Natural killer cell (primary cell): ENCODE results near the gene TMEM229A. TPM values are rescaled to one million over a fixed set of nuclear protein-coding genes. Genes with fewer than 3 reads are reported as not detected.
"Not testable (repeated sequence)": the region's sequence is repeated elsewhere in the genome, so short reads cannot be mapped to it uniquely, and the experiment has no call there.

Source experiments
- ATAC-seq, 3 donors: fragments of 150-1000 bp in 2 of 3; fragments of 200-7000 bp in 1 of 3; cut with Tn5 transposase; 1 replicate in 1 of 3; 2 replicates in 2 of 3; pipeline ENCODE4 v1.10.0; 2021; ENCODE audit warnings: mild to moderate bottlenecking in 2 of 3, moderate library complexity in 2 of 3
- DNase-seq, 2 donors: peaks; one replicate each; pipeline versions ENCODE4 v3.0.0 to v3.0.0-alpha.2; 2013 to 2021; ENCODE audit warnings: mixed read lengths in 1 of 2
- H3K27ac ChIP-seq: one replicate; pipeline ENCODE4 v1.5.1; 2013; ENCODE audit warnings: mild to moderate bottlenecking, low read length
- H3K27me3 ChIP-seq: one replicate; pipeline ENCODE4 v1.6.1; 2013; ENCODE audit warnings: low read length; ENCODE audit not compliant: control insufficient read depth, insufficient read depth
- H3K36me3 ChIP-seq: one replicate; pipeline ENCODE4 v1.6.1; 2013; ENCODE audit warnings: low read length; ENCODE audit not compliant: control insufficient read depth, insufficient read depth
- H3K4me1 ChIP-seq: one replicate; pipeline ENCODE4 v1.6.1; 2013; ENCODE audit warnings: low read length; ENCODE audit not compliant: control insufficient read depth, insufficient read depth
- H3K4me3 ChIP-seq: one replicate; pipeline ENCODE4 v1.5.1; 2013; ENCODE audit warnings: low read length
- H3K9me3 ChIP-seq: one replicate; pipeline ENCODE4 v1.6.1; 2013; ENCODE audit warnings: low read length; ENCODE audit not compliant: control insufficient read depth, insufficient read depth
- H3K27ac Mint-ChIP-seq, 2 donors: one replicate each; pipeline ENCODE4 v1.8.0; 2022; ENCODE audit warnings: mild to moderate bottlenecking in 2 of 2, mixed read lengths in 2 of 2, moderate library complexity in 1 of 2
- H3K27me3 Mint-ChIP-seq, 2 donors: one replicate each; pipeline ENCODE4 v1.8.0; 2022; ENCODE audit warnings: low read depth in 2 of 2, mixed read lengths in 2 of 2
- H3K36me3 Mint-ChIP-seq: one replicate; pipeline ENCODE4 v1.8.0; 2022; ENCODE audit warnings: mixed read lengths
- H3K4me1 Mint-ChIP-seq, 2 donors: one replicate each; pipeline ENCODE4 v1.8.0; 2022; ENCODE audit warnings: mixed read lengths in 2 of 2
- H3K4me3 Mint-ChIP-seq: one replicate; pipeline ENCODE4 v1.8.0; 2022; ENCODE audit warnings: mild to moderate bottlenecking, moderate library complexity, mixed read lengths
- H3K9me3 Mint-ChIP-seq, 2 donors: one replicate each; pipeline ENCODE4 v1.8.0; 2022; ENCODE audit warnings: mixed read lengths in 2 of 2
- WGBS: methylation state at CpG from one replicate; pipeline ENCODE4 v1.1.7; 2013; ENCODE audit warnings: missing lambda C conversion rate; ENCODE audit not compliant: insufficient coverage; 5-methylcytosine and 5-hydroxymethylcytosine counted together
- intact Hi-C: fragments of 100-400 bp; cut with micrococcal nuclease; formaldehyde crosslinking; loops from one replicate; pipeline ENCODE4 v1.14.2; 2022
- total RNA-seq, 4 donors: library from RNA; stranded (reverse); fragments of 120-200 nt in 1 of 4; gene quantifications; one replicate each; pipeline versions ENCODE4 v1.2.3 to v1.2.4, GENCODE V29; 2013 to 2022
- TF ChIP-seq, protein P1 (sequence below): fragments of 200-600 bp; IDR thresholded peaks from one replicate; pipeline ENCODE4 v1.8.0; 2022; ENCODE audit warnings: antibody characterized with exemption

The TMEM229A gene
- total RNA-seq, 3 donors from 2014 or later (not counting 1 experiment from before 2014, with no cell fraction given) = not detected

DNA sequence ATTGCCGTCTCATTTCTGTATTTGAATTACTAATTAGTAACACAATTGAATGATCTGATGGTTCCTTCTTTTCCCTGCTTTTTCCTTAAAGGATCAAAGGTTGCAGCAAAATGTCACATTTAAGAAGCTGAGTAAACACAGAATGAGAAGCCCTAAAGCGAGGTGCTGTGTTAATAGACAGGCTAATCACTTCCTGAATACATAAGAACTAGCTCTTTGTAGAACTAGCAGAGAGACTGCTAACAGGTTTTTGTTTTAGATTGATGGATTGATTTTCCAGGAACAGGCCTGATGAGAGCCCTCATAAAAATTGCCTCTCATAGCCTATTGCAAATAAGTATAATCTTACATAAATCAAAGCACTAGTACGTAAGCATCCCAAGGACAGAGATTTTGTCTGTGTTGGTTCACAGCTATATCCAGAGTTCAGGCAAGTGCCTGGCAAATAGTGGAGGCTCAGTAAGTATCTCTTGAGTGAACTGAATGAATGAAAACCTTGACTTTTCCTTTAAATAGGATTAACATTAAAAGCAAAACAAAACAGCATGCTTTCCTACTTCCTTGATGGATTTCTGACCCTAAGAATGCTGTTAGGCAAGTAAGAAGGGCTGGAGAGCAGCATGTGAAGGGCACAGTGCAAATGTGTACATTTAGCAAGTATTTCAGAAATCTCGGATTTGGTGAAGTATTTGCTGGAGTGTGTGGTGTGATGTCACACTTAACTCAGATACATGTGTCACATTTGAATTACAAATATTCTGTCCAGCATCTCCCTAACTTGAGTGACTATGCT is 3.3 kb downstream of the TMEM229A start:
- no peak overlapping the region for H3K27ac ChIP-seq
- WGBS = 89% methylated on average over 3 of the region's 4 CpGs
- peaks cover 21 to 40% of the 10 kb centered on the region in 2 donors for H3K27me3 Mint-ChIP-seq
- H3K9me3 Mint-ChIP-seq = peaks cover 0 to 2% of the 10 kb centered on the region in 2 donors
- ATAC-seq = no peak
- peaks cover 0 to 5% of the 10 kb centered on the region in 2 donors for H3K4me1 Mint-ChIP-seq
- intact Hi-C loops = no loop called here
- no peaks in the 10 kb centered on the region for H3K36me3 ChIP-seq
- no peak for DNase-seq
- H3K4me1 ChIP-seq = no peaks in the 10 kb centered on the region
- no peaks in the 10 kb centered on the region for H3K9me3 ChIP-seq
- TF ChIP-seq, protein P1, sequence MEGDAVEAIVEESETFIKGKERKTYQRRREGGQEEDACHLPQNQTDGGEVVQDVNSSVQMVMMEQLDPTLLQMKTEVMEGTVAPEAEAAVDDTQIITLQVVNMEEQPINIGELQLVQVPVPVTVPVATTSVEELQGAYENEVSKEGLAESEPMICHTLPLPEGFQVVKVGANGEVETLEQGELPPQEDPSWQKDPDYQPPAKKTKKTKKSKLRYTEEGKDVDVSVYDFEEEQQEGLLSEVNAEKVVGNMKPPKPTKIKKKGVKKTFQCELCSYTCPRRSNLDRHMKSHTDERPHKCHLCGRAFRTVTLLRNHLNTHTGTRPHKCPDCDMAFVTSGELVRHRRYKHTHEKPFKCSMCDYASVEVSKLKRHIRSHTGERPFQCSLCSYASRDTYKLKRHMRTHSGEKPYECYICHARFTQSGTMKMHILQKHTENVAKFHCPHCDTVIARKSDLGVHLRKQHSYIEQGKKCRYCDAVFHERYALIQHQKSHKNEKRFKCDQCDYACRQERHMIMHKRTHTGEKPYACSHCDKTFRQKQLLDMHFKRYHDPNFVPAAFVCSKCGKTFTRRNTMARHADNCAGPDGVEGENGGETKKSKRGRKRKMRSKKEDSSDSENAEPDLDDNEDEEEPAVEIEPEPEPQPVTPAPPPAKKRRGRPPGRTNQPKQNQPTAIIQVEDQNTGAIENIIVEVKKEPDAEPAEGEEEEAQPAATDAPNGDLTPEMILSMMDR = no peak
- no peak overlapping the region for H3K4me3 Mint-ChIP-seq
- no peak overlapping the region for H3K27ac Mint-ChIP-seq
- no peaks in the 10 kb centered on the region for H3K36me3 Mint-ChIP-seq
- no peak overlapping the region for H3K4me3 ChIP-seq
- peaks cover 22% of the 10 kb centered on the region for H3K27me3 ChIP-seq

DNA sequence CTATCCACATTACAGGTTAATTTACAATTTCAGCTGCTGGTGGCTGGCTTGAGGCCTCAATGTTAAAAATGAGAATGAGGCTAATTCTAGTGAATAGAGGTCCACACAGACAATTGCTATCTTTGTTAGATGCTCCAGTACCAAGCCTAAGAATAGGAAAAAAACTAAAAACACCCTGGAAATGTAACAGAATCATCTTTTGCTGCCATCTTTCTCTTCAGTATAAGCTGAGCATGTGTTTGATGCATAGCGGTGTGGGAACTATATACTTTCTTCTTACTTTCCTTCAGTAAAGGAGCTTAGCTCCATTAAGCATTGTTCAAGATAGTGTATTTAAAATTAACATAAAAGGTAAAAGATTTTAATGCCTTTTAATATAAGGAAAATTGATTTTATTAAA is 5.6 kb downstream of the TMEM229A start:
- Histone ChIP-seq H3K36me3 (no peaks in the 10 kb centered on the region), H3K27me3 (peaks cover 11% of the 10 kb centered on the region), H3K9me3 (no peaks in the 10 kb centered on the region), H3K4me3 (no peak overlapping the region), H3K4me1 (no peaks in the 10 kb centered on the region), H3K27ac (no peak overlapping the region)
- Mint-ChIP-seq H3K27ac (no peak overlapping the region), H3K27me3 (peaks cover 11 to 28% of the 10 kb centered on the region in 2 donors), H3K36me3 (no peaks in the 10 kb centered on the region), H3K4me3 (no peak overlapping the region), H3K4me1 (peaks cover 0 to 5% of the 10 kb centered on the region in 2 donors), H3K9me3 (peaks cover 0 to 2% of the 10 kb centered on the region in 2 donors)
- no peak for DNase-seq
- TF ChIP-seq, protein P1 = no peak
- WGBS = 80% methylated on average over 1 of the region's 1 CpG
- ATAC-seq = no peak
- intact Hi-C loops = no loop called here

DNA sequence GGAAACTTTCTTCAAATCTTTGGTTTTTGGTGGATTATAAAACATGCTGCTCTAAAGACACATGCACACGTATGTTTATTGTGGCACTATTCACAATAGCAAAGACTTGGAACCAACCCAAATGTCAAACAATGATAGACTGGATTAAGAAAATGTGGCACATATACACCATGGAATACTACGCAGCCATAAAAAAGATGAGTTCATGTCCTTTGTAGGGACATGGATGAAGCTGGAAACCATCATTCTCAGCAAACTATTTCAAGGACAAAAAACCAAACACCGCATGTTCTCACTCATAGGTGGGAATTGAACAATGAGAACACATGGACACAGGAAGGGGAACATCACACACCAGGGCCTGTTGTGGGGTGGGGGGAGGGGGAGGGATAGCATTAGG is 8.5 kb downstream of the TMEM229A start:
- H3K36me3 Mint-ChIP-seq = not testable (repeated sequence)

DNA sequence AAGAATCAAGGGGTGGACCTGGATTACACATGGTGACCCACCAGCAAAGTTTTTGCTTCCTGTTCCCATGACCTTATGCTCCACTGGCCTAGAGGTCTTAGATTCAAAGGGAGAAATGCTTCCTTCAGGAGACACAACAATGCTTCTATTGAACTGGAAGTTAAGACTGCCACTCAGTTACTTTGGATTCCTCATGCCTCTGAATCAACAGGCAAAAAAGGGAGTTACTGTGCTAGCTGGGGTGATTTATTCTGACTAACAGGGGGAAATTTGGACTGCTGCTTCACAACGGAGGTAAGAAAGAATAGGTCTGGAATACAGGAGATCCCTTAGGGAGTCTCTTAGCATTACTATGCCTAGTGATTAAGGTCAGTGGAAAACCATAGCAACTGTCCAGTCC is 10.3 kb downstream of the TMEM229A start:
- H3K36me3 ChIP-seq = no peaks in the 10 kb centered on the region
- Mint-ChIP-seq H3K4me1 (no peaks in the 10 kb centered on the region), H3K27me3 (no peaks in the 10 kb centered on the region), H3K9me3 (peaks cover 4 to 9% of the 10 kb centered on the region in 2 donors), H3K36me3 (no peaks in the 10 kb centered on the region), H3K27ac (no peak overlapping the region), H3K4me3 (no peak overlapping the region)
- ATAC-seq (no peak), DNase-seq (no peak)
- H3K4me3 ChIP-seq = no peak overlapping the region
- no peak overlapping the region for H3K27ac ChIP-seq
- H3K9me3 ChIP-seq = no peaks in the 10 kb centered on the region
- WGBS = 47% methylated on average over 1 of the region's 1 CpG
- intact Hi-C loops = no loop called here
- no peaks in the 10 kb centered on the region for H3K4me1 ChIP-seq
- no peaks in the 10 kb centered on the region for H3K27me3 ChIP-seq
- TF ChIP-seq, protein P1 = no peak

More for the DNA sequence above, 8.5 kb downstream of the TMEM229A start:
- H3K27me3 Mint-ChIP-seq, H3K4me1 Mint-ChIP-seq, DNase-seq, H3K27ac Mint-ChIP-seq, ATAC-seq, H3K4me1 ChIP-seq, H3K4me3 ChIP-seq, H3K36me3 ChIP-seq, H3K9me3 ChIP-seq, H3K27ac ChIP-seq, H3K4me3 Mint-ChIP-seq, H3K27me3 ChIP-seq, intact Hi-C loops, H3K9me3 Mint-ChIP-seq: not testable (repeated sequence)
- 88% methylated on average over 1 of the region's 3 CpGs for WGBS
